ELF-1 (cell line): ENCODE data around the gene CSK.
"Not testable (repeated sequence)": the region's sequence is repeated elsewhere in the genome, so short reads cannot be mapped to it uniquely, and the experiment has no call there.

Experiments used
- DNase-seq: peaks from one replicate; pipeline ENCODE4 v3.0.0-alpha.2; 2016; ENCODE audit warnings: low read depth, low spot score

Gene CSK

DNA sequence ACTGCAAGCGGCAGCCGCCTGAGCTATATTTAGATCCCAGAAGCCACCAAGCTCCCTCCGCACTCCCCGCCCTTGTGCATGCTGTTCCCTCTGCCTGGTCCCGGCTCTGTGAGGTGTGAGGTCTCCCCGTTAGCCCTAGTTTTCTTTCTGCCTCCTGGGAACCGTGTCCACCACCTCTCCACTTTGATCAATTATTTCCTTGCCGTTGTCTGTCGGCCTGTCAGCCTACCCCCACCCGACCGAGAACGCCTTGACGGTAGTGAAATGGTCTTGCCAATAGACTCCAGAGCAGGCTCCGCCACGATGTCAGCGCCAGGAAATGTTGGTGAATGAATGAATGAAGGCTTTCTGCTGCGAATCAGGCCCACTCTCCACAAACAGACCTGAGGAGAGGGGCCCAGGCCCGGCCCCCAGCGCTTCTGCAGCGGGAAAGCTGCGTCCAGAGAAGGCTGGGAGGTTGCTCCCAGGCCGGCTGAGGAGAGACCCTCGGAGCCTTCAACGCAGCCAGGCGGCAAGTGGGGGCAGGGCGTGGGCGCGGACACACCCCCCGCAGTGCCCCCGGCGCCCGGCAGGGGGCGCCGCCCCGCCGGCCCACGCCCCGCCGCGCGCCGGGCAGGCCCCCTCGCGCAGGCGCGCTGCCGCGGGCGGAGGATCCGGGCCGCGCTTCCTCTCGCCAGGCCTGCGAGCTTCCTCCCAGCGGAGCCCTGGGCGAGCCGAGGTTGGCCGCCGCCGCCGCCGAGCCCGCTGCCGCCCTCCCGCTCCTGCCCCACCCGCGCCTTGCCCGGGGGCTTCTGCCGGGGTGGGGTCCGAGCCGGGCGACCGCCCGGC is at the start of gene CSK:
Gene CSK, plus strand, starts transcription at position 650 of the 828 bp plus-strand sequence. CDS start 16,218 bp downstream, outside the sequence.
- DNase-seq = peak; percentile 69

DNA sequence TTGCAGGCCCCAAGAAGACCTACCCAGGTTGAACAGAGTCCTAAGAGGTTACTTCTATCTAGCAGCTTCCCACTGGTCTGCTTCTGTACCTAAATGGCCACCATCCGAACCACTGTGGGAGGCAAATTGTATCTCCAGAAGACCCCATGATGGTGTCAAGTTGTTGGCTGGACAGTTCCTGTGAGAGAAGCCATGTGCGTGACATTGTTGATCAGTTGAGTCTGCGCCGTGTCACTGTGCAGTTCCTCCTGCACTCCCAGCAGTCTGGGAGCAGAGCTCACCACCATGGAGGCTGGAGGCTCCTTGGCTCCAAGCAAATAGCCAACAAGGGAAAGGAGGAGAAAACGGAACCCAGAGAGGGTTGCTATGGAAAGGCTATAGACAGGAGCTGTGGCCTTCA is 49.0 kb upstream of the CSK start:
- no peak for DNase-seq

DNA sequence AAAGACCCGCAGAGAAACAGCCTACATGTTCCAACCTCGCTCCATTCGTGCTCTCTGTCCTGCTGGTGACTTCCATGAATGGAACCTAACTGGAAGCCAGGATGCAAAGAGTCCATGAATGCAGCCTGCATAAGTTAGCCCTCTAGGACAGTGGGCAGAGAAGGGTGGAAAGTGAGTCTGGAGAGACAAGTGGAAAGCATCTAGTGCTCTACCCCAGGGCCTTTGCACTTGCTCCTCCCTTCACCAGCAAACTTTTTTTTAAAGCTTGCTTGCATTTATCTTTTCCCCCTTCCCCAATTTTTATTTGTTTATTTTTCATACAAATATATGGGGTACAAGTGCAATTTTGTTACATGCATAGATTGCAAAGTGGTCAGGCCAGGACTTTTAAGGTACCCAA is 48.6 kb upstream of the CSK start:
- DNase-seq = no peak

DNA sequence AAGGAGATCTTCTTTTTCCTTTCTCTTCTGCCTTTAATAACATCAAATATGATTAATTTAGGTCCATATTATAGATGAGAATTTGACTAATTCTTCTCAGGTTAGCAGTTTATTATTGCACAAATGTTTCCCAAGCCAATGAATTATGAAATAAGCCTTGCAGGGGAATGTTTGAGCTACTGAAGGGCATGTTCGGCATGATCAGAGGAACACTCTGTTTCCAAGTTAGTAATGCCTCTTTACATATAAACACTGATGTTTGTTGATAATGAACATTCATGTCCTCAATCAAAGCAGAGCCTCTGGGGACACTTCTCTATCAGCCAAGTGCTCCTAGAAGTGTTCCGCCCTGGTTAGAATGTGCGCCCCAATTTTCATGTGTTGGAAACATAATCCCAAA is 46.6 kb upstream of the CSK start:
- DNase-seq = no peak

DNA sequence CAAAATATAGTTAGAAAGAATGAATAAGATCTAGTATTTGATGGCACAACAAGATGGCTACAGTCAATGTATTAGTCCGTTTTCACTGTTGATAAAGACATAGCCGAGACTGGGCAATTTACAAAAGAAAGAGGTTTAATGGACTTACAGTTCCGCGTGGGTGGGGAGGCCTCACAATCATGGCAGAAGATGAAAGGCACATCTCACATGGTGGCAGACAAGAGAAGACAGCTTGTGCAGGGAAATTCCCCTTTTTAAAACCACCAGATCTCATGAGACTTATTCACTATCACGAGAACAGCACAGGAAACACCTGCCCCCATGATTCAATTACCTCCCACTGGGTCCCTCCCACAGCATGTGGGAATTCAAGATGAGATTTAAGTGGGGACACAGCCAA is 43.6 kb upstream of the CSK start:
- DNase-seq = not testable (repeated sequence)

DNA sequence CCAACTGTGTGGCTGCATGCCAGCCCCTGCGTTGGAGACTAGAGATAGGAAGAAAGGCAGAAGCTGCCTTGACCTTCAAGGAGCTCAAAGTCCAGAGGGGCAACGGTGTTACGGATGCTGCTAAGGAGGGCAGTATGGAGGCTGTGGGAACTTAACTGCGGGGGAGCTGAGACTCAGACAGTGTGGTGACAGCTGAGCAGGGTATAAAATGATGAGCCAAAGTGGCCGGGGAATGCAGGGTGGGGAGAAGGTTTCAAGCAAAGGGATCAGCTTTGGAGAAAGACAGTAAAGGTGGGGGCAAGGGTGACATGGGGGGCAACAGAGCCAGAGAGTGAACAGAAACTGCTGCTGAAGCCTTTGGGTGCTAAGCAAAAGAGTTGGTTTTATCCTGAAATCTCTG is 39.5 kb upstream of the CSK start:
- DNase-seq = no peak

DNA sequence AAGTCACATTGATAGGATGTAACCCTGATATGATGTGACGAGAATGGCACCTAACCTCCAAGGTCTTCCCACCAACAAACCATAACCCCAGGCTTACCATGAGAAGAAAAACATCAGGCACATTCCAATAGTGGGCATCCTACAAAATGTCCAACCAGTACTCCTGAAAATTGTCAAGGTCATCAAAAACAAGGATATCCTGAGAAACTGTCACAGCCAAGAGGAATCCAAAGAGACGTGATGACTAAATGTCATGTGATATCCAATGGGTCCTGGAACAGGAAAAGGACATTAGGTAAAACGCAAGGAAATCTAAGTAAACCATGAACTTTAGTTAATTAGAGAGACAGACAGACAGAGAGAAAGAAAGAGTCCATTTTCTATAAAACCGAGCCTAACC is 35.5 kb upstream of the CSK start:
- no peak for DNase-seq

DNA sequence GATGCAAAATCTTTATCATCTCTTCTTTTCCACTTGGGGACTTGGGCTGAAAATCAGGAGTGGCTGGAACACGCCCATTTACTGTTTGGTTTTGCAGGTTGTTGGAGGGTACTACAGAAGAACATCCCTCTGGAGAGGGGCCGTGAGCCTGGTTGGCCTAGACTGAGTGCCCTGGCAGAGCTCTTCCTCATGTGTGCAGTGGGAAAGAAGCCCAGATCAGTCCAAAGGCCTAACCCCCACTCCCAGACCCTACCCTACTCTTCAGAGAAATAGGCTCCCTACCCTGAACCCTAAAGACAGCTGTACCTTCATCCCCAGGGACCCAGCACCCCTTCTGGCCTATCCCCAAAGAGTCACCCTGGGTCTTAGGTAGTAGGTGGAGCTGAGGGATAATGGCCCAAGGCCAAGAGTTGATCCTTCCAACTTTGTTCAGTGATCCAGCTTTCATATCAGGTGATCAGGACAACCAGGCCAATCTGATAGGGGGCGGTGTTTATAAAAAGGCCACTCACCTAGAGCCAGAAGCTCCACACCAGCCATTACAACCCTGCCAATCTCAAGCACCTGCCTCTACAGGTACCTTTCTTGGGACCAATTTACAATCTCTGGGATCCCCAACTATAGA is 33.4 kb upstream of the CSK start, which contains the start of gene CYP1A2:
Gene CYP1A2, plus strand, starts transcription at position 524 of the 625 bp plus-strand sequence. CDS start 894 bp downstream, outside the sequence.
- no peak for DNase-seq

DNA sequence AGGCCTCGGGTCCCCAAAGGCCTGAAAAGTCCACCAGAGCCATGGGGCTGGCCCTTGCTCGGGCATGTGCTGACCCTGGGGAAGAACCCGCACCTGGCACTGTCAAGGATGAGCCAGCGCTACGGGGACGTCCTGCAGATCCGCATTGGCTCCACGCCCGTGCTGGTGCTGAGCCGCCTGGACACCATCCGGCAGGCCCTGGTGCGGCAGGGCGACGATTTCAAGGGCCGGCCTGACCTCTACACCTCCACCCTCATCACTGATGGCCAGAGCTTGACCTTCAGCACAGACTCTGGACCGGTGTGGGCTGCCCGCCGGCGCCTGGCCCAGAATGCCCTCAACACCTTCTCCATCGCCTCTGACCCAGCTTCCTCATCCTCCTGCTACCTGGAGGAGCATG is 32.0 kb upstream of the CSK start:
- no peak for DNase-seq

DNA sequence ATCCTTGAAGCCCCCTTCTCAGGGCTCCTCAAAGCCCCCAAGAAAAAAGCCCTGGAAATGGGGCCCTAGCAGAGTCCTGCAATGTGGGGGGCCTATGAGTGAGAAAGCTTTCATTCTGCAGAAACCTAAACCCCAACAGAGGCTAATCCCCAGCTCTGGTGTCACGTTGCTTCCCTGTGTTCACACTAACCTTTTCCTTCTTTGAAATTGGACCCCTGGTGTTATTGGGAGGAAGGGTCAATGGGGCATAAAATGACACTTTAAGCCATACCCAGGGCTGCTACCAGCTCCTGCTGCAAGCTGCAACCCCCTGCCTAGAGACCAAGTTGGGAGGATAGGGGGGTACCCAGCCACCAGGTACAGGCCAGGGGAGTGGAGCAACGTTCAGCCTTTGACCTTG is 31.1 kb upstream of the CSK start:
- no peak for DNase-seq

DNA sequence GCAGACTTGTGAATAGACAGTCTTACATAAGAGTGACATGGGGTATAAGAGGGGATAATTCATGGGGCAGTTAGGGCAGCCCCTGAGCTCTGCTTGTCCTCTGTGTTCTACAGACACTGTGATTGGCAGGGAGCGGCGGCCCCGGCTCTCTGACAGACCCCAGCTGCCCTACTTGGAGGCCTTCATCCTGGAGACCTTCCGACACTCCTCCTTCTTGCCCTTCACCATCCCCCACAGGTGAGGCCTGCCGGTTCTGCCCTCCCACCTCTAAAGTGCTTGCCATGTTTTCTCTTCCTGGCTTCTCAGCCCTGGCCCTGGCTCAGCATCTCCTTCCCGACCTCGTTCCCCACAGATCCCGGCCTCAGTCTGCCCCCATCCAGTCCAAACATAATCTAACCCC is 29.9 kb upstream of the CSK start:
- DNase-seq = no peak

DNA sequence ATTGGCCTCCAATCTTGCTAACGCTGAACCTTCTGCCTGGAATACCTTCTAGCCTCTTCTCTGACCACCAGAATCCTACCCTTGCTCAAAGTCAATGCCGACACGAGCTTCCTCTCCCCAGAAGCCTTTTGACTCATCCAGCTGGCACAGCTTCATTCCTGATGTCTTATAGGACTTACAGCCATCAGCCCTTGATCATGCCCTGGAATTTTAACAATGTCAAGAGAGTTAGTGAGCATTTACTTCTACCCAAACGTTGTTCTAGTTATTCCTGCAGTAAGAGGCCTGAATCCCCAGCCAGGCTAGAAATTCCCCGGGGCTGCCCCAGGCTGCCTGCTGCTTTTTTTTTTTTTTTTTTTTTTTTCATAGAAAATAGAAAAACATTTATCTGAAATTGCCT is 29.3 kb upstream of the CSK start:
- DNase-seq = no peak

DNA sequence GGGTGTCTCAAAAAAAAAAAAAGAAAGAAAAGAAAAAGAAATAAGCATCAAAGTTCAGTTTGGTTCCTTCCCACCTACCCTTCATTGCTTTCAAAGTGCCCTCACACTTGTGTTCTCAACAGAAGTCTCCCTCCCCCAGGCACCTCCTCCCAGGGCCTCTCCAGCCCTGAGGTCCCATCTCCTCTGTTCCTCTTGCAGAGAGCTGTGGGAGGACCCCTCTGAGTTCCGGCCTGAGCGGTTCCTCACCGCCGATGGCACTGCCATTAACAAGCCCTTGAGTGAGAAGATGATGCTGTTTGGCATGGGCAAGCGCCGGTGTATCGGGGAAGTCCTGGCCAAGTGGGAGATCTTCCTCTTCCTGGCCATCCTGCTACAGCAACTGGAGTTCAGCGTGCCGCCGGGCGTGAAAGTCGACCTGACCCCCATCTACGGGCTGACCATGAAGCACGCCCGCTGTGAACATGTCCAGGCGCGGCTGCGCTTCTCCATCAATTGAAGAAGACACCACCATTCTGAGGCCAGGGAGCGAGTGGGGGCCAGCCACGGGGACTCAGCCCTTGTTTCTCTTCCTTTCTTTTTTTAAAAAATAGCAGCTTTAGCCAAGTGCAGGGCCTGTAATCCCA is 27.2 kb upstream of the CSK start:
- no peak for DNase-seq

DNA sequence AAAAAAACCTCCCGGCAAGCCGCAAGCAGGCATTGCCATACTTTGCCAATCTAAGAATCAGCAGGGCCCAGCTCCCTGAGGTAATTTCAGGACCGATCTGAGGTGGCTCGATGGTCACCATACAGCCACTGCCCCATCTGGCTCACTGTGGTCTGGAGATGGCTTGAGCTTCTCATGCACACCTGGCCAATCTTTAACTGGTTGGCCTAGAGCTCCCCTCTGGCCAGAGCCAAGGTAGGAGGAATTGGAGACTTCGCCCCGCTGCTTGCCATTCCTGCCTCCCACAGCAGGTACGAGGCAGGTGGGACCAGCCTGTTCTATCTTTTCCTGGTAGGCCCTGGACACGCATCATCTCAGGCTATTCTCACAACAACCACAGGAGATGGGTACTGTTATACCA is 23.1 kb upstream of the CSK start:
- DNase-seq = no peak

DNA sequence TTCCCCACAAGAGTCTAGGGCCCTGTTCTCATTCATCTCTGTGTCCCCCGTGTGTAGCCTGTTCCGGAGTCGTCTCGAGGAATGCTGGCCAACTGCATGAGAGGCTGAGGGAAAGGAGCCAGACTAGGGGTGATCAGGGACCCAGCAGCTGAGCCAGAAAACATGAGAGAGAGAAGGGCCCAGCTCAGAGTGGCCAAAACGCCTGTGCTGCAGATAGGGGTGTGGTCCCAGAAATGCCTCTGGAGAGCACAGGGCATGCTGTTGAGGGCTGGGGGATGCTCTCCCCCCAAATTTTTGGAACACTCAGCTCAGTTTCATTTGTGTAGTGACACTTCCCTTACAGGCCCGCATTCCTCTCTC is 19.1 kb upstream of the CSK start:
- DNase-seq = no peak

DNA sequence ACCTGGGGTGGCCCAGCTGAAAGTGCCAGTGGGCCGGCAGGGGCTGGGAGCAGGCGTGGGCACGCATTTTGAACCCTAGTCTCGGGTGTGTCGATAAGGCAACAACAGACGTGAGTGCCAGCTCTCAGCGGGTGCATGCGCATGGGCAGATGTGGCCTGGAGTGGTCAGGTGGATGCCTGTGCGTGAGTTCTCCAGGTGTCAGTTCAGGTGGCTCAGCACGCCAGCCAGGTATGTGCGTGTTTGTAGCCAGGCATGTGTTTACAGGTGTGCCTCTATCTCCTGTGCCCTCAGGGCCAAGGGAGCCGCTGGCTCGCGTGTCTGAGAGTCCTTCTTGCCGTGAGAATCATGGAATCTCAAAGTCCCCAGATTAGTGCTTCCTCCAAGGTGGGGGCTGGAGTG is 18.5 kb upstream of the CSK start:
- DNase-seq = no peak

DNA sequence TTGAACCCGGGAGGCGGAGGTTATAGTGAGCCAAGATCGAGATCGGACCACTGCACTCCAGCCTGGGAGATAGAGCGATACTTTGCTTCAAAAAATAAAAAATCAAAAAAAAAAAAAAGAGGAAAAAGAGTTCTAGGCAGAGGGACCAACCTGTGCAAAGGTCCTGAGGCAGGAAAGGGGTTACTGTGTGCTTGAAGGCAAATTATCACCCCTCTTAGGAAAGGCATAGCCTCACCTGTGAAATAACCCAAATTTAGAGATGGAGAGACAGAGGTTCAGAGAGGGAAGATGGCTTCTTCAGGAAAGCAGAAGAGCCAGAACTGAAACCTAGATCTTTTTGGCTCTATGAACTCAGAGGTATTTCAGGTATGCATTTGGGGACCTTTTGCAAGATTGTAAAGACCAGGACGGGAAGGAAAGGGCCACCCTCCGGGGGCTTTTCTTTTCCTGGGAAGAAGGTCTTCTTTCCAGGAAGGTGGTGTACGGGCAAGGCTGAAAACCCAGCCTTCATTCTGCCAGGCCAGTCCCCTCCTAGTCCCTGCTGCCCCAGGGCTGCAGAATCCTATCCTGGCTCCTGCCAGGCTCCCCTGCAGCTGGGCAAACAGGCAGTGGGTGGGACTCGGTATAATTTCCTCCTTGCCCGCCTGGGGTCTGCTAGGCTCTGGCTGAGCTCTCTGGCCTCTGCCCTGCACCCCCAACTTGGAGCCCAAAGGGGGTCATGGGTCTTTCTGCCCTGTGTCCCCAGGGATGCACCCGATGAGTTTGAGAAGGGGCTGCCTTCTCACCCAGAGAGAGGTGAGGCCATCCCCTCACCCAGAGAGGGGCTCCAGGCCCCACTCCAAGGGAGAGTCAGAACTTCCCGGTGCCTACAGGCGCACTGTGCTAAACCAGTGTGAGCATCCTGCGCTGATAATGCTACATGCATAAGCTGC is 14.4 kb upstream of the CSK start:
- DNase-seq = no peak

DNA sequence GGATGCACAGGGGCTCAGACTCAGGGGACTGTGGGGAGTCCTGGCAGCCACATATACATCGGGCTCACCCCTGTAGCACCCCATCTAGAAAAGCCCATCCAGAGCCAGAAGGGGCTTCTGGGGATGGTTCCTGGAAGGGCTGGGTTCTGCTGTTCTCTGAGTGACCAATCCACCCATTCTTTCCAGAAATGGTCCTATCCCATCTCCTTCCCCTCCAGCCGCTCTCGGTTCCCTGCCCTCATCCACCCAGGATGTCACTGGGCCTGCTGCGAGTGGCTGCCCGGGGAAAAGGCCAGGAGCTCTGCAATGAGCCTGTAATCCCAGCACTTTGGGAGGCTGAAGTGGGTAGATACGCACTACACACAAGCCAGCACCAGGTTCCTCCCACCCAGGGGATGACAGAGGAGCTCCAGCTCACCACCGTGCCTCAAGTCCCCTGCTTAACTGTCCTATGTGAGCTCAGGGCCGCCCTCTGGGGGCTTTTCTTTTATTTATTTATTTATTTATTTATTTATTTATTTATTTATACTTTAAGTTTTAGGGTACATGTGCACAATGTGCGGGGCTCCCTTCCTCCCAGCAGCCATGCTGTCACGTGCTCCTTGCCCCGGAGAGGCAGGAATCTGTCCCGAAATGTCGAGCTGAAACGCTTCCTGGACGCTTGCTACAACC is 13.6 kb upstream of the CSK start:
- no peak for DNase-seq

DNA sequence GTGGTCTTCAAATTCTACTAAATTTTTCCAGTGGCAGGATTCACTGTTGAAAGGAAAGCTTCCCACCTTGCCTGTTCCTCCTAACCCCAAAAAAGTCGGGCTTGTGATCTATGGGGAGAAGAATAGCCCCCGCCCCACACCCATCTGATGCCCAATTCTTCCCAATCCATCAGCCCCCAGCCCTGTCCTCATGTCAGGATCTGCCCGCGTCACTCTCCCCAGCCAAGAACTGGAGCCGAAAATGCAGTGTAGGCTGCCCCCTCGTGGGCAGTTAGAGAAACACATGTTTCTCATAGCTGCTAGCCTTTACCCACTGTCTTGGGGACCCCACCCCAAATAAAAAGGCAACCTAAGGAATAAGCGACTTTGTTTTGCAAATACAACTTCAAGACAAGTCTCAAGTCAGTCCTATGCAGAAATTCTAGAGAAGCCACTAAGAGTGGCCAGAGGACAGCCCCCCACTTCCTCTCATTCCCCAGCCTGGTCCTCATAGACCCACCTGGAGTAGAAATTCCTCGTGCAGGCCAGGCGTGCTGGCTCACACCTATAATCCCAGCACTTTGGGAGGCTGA is 13.0 kb upstream of the CSK start:
- DNase-seq = peak; percentile 75

DNA sequence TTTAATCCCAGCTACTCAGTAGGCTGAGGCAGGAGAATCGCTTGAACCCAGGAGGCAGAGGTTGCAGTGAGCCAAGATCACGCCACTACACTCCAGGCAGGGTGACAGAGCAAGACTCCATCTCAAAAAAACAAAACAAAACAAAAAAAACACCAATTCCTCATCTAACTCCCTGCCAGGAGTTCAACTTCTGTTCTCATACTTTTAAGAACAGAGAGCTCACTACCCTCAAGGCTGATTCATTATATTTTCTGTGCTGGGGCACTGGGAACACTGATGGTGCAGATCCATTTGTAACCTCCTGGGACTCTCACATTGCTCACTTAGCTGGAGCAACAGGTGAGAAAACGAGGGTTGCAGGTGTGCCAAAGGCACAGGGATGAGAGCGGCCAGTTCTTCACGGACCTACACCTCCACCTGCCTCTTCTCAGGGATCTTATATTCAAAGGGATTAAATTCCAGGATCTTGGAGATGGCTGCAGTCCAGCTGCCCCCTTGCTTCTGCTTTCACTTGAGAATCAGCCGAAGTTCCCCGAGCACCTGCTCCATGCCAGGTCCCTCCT is 12.3 kb upstream of the CSK start:
- no peak for DNase-seq
